KMS-11 (cell line): ENCODE measurements around the gene CENPP.

ENCODE experiments used
- H2AFZ ChIP-seq: fragments of 200-600 bp; sonication (generic); 2 replicates; pipeline ENCODE4 v1.6.1; 2016; ENCODE audit warnings: antibody characterized with exemption, mixed run types, low read depth
- H3K27ac ChIP-seq: fragments of 200-600 bp; sonication (generic); 2 replicates; pipeline ENCODE4 v1.6.1; 2016; ENCODE audit warnings: mild to moderate bottlenecking, mixed run types
- H3K27me3 ChIP-seq: fragments of 200-600 bp; sonication (generic); 2 replicates; pipeline ENCODE4 v1.6.1; 2017; ENCODE audit warnings: mild to moderate bottlenecking, low read depth, mixed run types, moderate library complexity; ENCODE audit not compliant: insufficient read depth
- H3K36me3 ChIP-seq: fragments of 200-600 bp; sonication (generic); 2 replicates; pipeline ENCODE4 v1.6.1; 2017; ENCODE audit warnings: mild to moderate bottlenecking, mixed run types; ENCODE audit not compliant: insufficient read depth
- H3K4me1 ChIP-seq: fragments of 200-600 bp; sonication (generic); 2 replicates; pipeline ENCODE4 v1.6.1; 2016; ENCODE audit warnings: mild to moderate bottlenecking, low read depth, mixed run types; ENCODE audit not compliant: poor library complexity, severe bottlenecking
- H3K4me2 ChIP-seq: fragments of 200-600 bp; sonication (generic); 2 replicates; pipeline ENCODE4 v1.7.0; 2016; ENCODE audit warnings: mild to moderate bottlenecking, mixed run types
- H3K4me3 ChIP-seq: fragments of 200-600 bp; sonication (generic); IDR thresholded peaks from 2 replicates; pipeline ENCODE4 v1.6.1; 2017; ENCODE audit warnings: low read depth, low read length, mixed read lengths; ENCODE audit not compliant: insufficient read depth
- H3K79me2 ChIP-seq: fragments of 200-600 bp; sonication (generic); 2 replicates; pipeline ENCODE4 v1.6.1; 2016; ENCODE audit warnings: low read depth, mixed run types; ENCODE audit not compliant: insufficient read depth
- H3K9ac ChIP-seq: fragments of 200-600 bp; sonication (generic); 2 replicates; pipeline ENCODE4 v1.6.1; 2016; ENCODE audit warnings: mild to moderate bottlenecking, mixed run types
- H4K20me1 ChIP-seq: fragments of 200-600 bp; sonication (generic); 2 replicates; pipeline ENCODE4 v1.6.1; 2016; ENCODE audit warnings: mild to moderate bottlenecking, mixed run types; ENCODE audit not compliant: insufficient read depth
- CTCF ChIP-seq: fragments of 200-600 bp; sonication (generic); conservative IDR thresholded peaks from 2 replicates; pipeline ENCODE4 v1.6.1; 2017; ENCODE audit warnings: low read depth, mild to moderate bottlenecking, antibody characterized with exemption, low read length, moderate library complexity, mixed read lengths

CENPP gene

GRCh38 chr9:92637326-92637725, 311.6 kb downstream of the CENPP start:
- H3K4me1 ChIP-seq, result peaks cover 2% of the 10 kb centered on the region
- H3K4me3 ChIP-seq, result no peak overlapping the region
- H3K27me3 ChIP-seq, result no peaks in the 10 kb centered on the region
- no peak overlapping the region for H3K4me2 ChIP-seq
- no peak overlapping the region for H2AFZ ChIP-seq
- no peaks in the 10 kb centered on the region for H4K20me1 ChIP-seq
- no peak overlapping the region for H3K27ac ChIP-seq
- no peak overlapping the region for H3K9ac ChIP-seq
- no peak for TF ChIP-seq CTCF
- H3K36me3 ChIP-seq, result no peaks in the 10 kb centered on the region
- H3K79me2 ChIP-seq, result no peaks in the 10 kb centered on the region

- Histone ChIP-seq H3K36me3 (no peaks in the 10 kb centered on the region), H3K9ac (no peak overlapping the region), H3K27ac (no peak overlapping the region)
These were observed 312.3 kb downstream of the CENPP start for GRCh38 chr9:92637886-92638620.

GRCh38 chr9:92638621-92639101, 312.9 kb downstream of the CENPP start:
- H3K27me3 ChIP-seq, result no peaks in the 10 kb centered on the region
- no peak overlapping the region for H3K27ac ChIP-seq
- no peak overlapping the region for H2AFZ ChIP-seq
- no peak overlapping the region for H3K4me3 ChIP-seq
- H3K4me2 ChIP-seq, result no peak overlapping the region
- no peaks in the 10 kb centered on the region for H3K36me3 ChIP-seq
- H3K9ac ChIP-seq, result no peak overlapping the region
- no peaks in the 10 kb centered on the region for H4K20me1 ChIP-seq
- H3K79me2 ChIP-seq, result no peaks in the 10 kb centered on the region
- peaks cover 2% of the 10 kb centered on the region for H3K4me1 ChIP-seq
- TF ChIP-seq CTCF, result no peak

More at GRCh38 chr9:92637886-92638620, 312.3 kb downstream of the CENPP start:
- Histone ChIP-seq H3K27me3 (no peaks in the 10 kb centered on the region), H3K79me2 (no peaks in the 10 kb centered on the region), H3K4me3 (no peak overlapping the region), H3K4me2 (no peak overlapping the region), H3K4me1 (peaks cover 2% of the 10 kb centered on the region), H4K20me1 (no peaks in the 10 kb centered on the region), H2AFZ (no peak overlapping the region)
- no peak for TF ChIP-seq CTCF

- Histone ChIP-seq H2AFZ (no peak overlapping the region), H3K27me3 (no peaks in the 10 kb centered on the region), H3K4me2 (no peak overlapping the region), H3K4me1 (peaks cover 2% of the 10 kb centered on the region), H3K27ac (no peak overlapping the region), H3K79me2 (no peaks in the 10 kb centered on the region), H3K9ac (no peak overlapping the region), H4K20me1 (no peaks in the 10 kb centered on the region), H3K36me3 (no peaks in the 10 kb centered on the region), H3K4me3 (no peak overlapping the region)
- no peak for TF ChIP-seq CTCF
These were observed 313.4 kb downstream of the CENPP start for GRCh38 chr9:92639124-92639523.
